K562 (cell line): ENCODE results near the gene DPH6.

ENCODE experiments used
- CTCF ChIP-seq, 3 experiments: IDR thresholded peaks in 2 of 3; conservative IDR thresholded peaks in 1 of 3; 2 replicates each; pipeline ENCODE4 v1.5.1; 2011 to 2012; ENCODE audit warnings: low read length in 3 of 3, mild to moderate bottlenecking in 3 of 3, control low read depth in 2 of 3, improper control_type of control experiment in 1 of 3, inconsistent platforms in 1 of 3, low read depth in 1 of 3, mixed read lengths in 1 of 3, moderate library complexity in 1 of 3; ENCODE audit not compliant: insufficient read depth in 2 of 3
- CTCFL ChIP-seq: IDR thresholded peaks from 2 replicates; pipeline ENCODE4 v1.6.1; 2011; ENCODE audit warnings: borderline replicate concordance, low read depth, mild to moderate bottlenecking, moderate library complexity, low read length; ENCODE audit not compliant: insufficient read depth, poor library complexity, severe bottlenecking
- FOXO4 ChIP-seq: fragments of 450-650 bp; formaldehyde crosslinking; IDR thresholded peaks from 2 replicates; pipeline ENCODE4 v1.4.0; 2020; ENCODE audit warnings: mild to moderate bottlenecking, moderate library complexity
- NFIC ChIP-seq: fragments of 450-650 bp; IDR thresholded peaks from 2 replicates; pipeline ENCODE4 v1.6.1; 2017; ENCODE audit warnings: mild to moderate bottlenecking, inconsistent platforms
- PTTG1 ChIP-seq: fragments of 450-650 bp; IDR thresholded peaks from 2 replicates; pipeline ENCODE4 v1.6.1; 2016; ENCODE audit warnings: low read depth, mild to moderate bottlenecking, missing genetic modification characterization, missing compliant biosample characterization
- REST ChIP-seq, 2 experiments: fragments of 450-650 bp; formaldehyde crosslinking in 1 of 2; IDR thresholded peaks; 2 replicates each; pipeline versions ENCODE4 v1.4.0 to v1.6.1; 2014 to 2020; ENCODE audit warnings: mild to moderate bottlenecking in 2 of 2, borderline replicate concordance in 1 of 2, low read depth in 1 of 2
- SMAD3 ChIP-seq: fragments of 450-650 bp; formaldehyde crosslinking; conservative IDR thresholded peaks from 2 replicates; pipeline ENCODE4 v1.4.0; 2020; ENCODE audit warnings: mild to moderate bottlenecking
- SMARCC2 ChIP-seq: fragments of 450-650 bp; IDR thresholded peaks from 2 replicates; pipeline ENCODE4 v1.6.1; 2017; ENCODE audit warnings: antibody characterized with exemption, moderate library complexity, mild to moderate bottlenecking, low read depth
- ZNF766 ChIP-seq: fragments of 200-800 bp; sonication (Bioruptor generic); conservative IDR thresholded peaks from 2 replicates; pipeline ENCODE4 v1.6.1; 2016; ENCODE audit warnings: missing genetic modification characterization, missing compliant biosample characterization

- TF ChIP-seq CTCFL (no peak), ZNF766 (no peak), FOXO4 (CRISPR knock-in tag) (no peak), CTCF (IDR thresholded peaks at IDR 0.05 in 2 of 3, conservative IDR thresholded peaks at IDR 0.05 in 1 of 3; ENCODE audit: insufficient read depth in 2 of 3, low read depth in 1 of 3, low read length in 3 of 3) (no peak), SMAD3 (CRISPR knock-in tag) (no peak), PTTG1 (no peak), NFIC (no peak), SMARCC2 (no peak), REST (IDR thresholded peaks at IDR 0.05; ENCODE audit: borderline replicate concordance) (no peak), REST (CRISPR knock-in tag; IDR thresholded peaks at IDR 0.05; ENCODE audit: low read depth) (no peak)
These were observed 23.9 kb downstream of the DPH6 start for GRCh38 chr15:35522061-35522460.
